ENCODE results near the gene MARCO.

MARCO gene

GRCh38 chr2:118936936-118937335 lies 5.1 kb upstream of the MARCO start:
- no peak for ATAC-seq (ENCODE audit: low read depth)
- Histone ChIP-seq H3K4me3 (ENCODE audit: severe bottlenecking) (no peak overlapping the region), H3K4me1 (ENCODE audit: insufficient read depth, poor library complexity, severe bottlenecking) (no peaks in the 10 kb centered on the region), H3K27me3 (ENCODE audit: insufficient read depth, poor library complexity, severe bottlenecking) (no peaks in the 10 kb centered on the region), H3K36me3 (ENCODE audit: low read depth) (no peaks in the 10 kb centered on the region), H3K9me3 (ENCODE audit: severe bottlenecking) (peaks cover 3% of the 10 kb centered on the region), H3K27ac (ENCODE audit: poor library complexity, severe bottlenecking) (no peak overlapping the region)
- no peak for DNase-seq (ENCODE audit: low spot score)
- no peak for TF ChIP-seq CTCF (IDR thresholded peaks at IDR 0.05; ENCODE audit: poor library complexity, severe bottlenecking)

- Histone ChIP-seq H3K36me3 (ENCODE audit: low read depth) (no peaks in the 10 kb centered on the region), H3K27me3 (ENCODE audit: insufficient read depth, poor library complexity, severe bottlenecking) (no peaks in the 10 kb centered on the region), H3K4me1 (ENCODE audit: insufficient read depth, poor library complexity, severe bottlenecking) (no peaks in the 10 kb centered on the region), H3K4me3 (ENCODE audit: severe bottlenecking) (no peak overlapping the region), H3K9me3 (ENCODE audit: severe bottlenecking) (no peaks in the 10 kb centered on the region), H3K27ac (ENCODE audit: poor library complexity, severe bottlenecking) (no peak overlapping the region)
- ATAC-seq (ENCODE audit: low read depth) = no peak
- no peak for TF ChIP-seq CTCF (IDR thresholded peaks at IDR 0.05; ENCODE audit: poor library complexity, severe bottlenecking)
- no peak for DNase-seq (ENCODE audit: low spot score)
These were observed 4.2 kb upstream of the MARCO start for GRCh38 chr2:118937817-118938216.

GRCh38 chr2:118939994-118940393 lies 2.0 kb upstream of the MARCO start:
- TF ChIP-seq CTCF (IDR thresholded peaks at IDR 0.05; ENCODE audit: poor library complexity, severe bottlenecking) = no peak
- Histone ChIP-seq H3K36me3 (ENCODE audit: low read depth) (no peaks in the 10 kb centered on the region), H3K27ac (ENCODE audit: poor library complexity, severe bottlenecking) (no peak overlapping the region), H3K9me3 (ENCODE audit: severe bottlenecking) (no peaks in the 10 kb centered on the region), H3K4me3 (ENCODE audit: severe bottlenecking) (no peak overlapping the region), H3K27me3 (ENCODE audit: insufficient read depth, poor library complexity, severe bottlenecking) (no peaks in the 10 kb centered on the region), H3K4me1 (ENCODE audit: insufficient read depth, poor library complexity, severe bottlenecking) (no peaks in the 10 kb centered on the region)
- no peak for ATAC-seq (ENCODE audit: low read depth)
- DNase-seq (ENCODE audit: low spot score) = no peak

GRCh38 chr2:118940486-118941120 lies 1.4 kb upstream of the MARCO start:
- H3K4me1 ChIP-seq (ENCODE audit: insufficient read depth, poor library complexity, severe bottlenecking) = no peaks in the 10 kb centered on the region
- ATAC-seq (ENCODE audit: low read depth) = no peak
- no peaks in the 10 kb centered on the region for H3K36me3 ChIP-seq (ENCODE audit: low read depth)
- H3K27me3 ChIP-seq (ENCODE audit: insufficient read depth, poor library complexity, severe bottlenecking) = no peaks in the 10 kb centered on the region
- no peak overlapping the region for H3K27ac ChIP-seq (ENCODE audit: poor library complexity, severe bottlenecking)
- DNase-seq (ENCODE audit: low spot score) = no peak
- no peak overlapping the region for H3K4me3 ChIP-seq (ENCODE audit: severe bottlenecking)
- no peak for TF ChIP-seq CTCF (IDR thresholded peaks at IDR 0.05; ENCODE audit: poor library complexity, severe bottlenecking)
- no peaks in the 10 kb centered on the region for H3K9me3 ChIP-seq (ENCODE audit: severe bottlenecking)

GRCh38 chr2:118943286-118943685 lies 1.3 kb downstream of the MARCO start:
- no peak for TF ChIP-seq CTCF (IDR thresholded peaks at IDR 0.05; ENCODE audit: poor library complexity, severe bottlenecking)
- ATAC-seq (ENCODE audit: low read depth) (no peak), DNase-seq (ENCODE audit: low spot score) (no peak)
- Histone ChIP-seq H3K4me1 (ENCODE audit: insufficient read depth, poor library complexity, severe bottlenecking) (no peaks in the 10 kb centered on the region), H3K27ac (ENCODE audit: poor library complexity, severe bottlenecking) (no peak overlapping the region), H3K36me3 (ENCODE audit: low read depth) (no peaks in the 10 kb centered on the region), H3K9me3 (ENCODE audit: severe bottlenecking) (no peaks in the 10 kb centered on the region), H3K4me3 (ENCODE audit: severe bottlenecking) (no peak overlapping the region), H3K27me3 (ENCODE audit: insufficient read depth, poor library complexity, severe bottlenecking) (no peaks in the 10 kb centered on the region)
